GM18870 (cell line): ENCODE measurements around the gene ASB10.

Experiments used
- ATAC-seq: cut with Tn5 transposase; IDR thresholded peaks from one replicate; pipeline ENCODE4 v1.9.1; 2021; ENCODE audit warnings: moderate library complexity; ENCODE audit not compliant: unreplicated experiment

The ASB10 gene

DNA sequence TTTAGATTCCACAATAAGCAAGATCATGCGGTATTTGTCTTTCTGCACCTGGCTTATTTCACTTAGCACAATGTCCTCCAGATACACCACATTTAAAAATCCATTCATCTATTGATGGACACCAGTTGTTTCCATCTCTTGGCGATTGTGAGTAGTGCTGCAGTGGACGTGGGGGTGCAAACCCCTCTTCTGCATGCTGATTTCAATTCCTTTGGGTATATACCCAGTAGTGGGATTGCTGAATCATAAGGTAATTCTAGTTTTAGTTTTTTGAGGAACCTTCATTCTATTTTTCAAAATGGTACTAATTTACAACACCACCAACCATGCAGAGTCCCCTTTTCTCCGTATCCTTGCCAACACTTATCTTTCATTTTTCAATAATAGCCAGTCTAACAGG is 2.0 kb upstream of the ASB10 start:
- no peak for ATAC-seq

DNA sequence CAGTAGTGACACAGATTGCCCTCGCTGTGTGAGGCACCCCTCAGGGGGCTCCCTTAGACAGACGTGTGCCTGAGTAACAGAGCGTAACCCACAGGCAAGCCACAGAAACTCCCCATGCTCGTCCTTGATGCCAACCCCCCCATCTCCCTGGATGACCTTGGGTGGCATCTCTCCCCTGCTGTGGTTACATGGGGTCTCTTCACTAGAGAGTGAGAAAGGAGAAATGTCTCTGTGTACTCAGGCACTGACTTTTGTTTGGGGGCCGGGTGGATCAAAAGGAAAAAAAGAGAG is 1.1 kb upstream of the ASB10 start:
- no peak for ATAC-seq

DNA sequence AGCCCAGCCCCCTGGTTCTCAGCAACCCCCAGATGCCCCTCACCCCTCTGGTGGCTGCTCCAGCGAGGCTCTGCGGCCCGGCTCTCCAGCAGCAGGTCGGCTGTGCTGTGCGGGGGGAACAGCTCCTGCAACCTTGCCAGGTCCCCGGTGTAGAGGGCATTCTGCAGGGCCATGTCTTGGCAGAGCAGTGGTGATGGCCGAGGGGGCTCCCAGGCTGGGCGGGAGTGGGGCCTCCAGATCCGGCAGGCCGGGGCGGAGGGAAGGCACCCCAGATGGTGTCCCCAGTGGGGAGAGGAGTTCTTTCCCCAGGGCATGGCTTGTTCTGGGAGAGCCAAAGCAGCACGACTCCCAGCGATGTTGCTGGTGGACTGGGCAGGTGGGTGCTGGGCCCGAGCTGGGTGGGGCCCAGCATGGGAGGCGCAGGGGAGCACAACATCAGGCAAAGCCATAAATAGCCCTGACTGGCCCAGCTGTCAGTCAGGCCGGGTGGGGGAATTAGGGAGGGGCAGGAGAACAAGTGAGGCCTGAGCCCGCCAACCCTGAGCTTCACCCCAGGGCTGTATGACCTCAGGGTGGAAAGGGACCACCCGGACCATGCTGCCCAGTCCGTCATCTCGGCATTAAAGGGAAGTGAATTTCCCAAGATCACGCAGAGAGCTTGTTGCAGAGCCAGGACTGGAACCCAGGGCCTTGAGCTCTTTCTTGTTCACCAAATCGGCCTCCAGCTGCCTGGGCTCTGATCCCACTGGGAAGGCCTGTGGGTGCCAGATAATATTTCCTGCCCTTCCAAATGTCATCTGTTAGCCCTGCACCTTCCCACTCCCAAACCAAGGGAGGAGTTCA is 580 bp upstream of the ASB10 start:
- ATAC-seq: no peak

DNA sequence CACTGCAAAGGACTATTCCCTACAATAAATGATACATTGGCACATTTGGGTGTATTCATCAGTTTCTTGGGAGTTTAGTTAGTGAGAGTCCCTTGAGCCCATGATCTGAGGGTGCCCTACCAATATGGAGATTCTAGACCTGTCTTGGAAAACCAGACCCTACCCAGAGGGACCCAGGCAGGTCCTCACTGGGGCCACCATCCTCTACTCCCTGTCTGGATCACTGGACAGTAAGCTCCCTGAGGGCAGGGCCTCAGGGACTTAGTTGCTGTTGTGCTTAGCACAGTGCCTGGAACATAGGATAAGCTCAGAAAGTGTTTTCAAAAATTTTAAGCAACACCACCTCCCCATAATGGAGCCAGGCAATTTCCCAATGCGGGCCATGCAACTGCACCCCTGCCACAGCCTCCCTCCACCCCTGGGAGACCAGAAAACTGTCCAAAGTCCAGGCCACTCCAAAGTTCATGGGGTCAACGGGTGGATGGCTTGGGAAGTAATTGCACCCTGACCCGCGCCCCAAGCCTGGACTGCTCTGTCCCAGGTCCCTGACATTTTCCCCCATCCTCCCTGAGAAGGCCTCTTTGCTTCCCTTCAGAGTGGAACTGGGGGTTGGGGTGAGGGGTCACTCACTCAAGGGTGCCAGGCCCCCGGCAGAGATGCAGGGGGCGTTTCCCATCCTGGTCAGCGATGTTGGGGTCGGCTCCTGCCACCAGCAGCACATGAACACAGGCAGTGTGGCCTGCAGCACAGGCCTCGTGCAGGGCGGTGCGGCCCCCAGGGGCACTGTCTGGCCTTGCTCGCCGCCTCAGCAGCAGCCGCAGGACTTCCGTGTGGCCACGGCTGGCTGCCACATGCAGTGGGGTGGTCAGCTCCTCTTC is 1.0 kb downstream of the ASB10 start:
- ATAC-seq: no peak

DNA sequence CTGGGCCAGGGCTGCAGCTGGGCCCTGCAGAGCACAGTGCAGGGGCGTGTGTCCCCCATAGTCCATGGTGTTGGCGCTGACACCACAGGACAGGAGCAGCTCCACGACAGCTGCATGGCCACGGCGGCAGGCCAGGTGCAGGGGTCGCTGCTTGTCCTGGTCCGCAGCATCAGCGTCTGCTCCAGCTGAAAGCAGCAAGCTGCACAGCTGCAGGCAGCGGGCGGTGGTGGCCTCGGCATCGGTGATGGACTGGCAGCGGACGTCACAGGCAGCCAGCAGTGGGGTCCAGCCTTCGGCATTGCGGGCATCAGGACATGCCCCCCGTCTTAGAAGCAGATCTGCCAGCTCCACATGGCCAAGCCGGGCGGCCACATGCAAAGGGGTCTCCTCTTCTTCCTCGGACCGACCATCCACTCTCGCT is 6.0 kb downstream of the ASB10 start:
- no peak for ATAC-seq

DNA sequence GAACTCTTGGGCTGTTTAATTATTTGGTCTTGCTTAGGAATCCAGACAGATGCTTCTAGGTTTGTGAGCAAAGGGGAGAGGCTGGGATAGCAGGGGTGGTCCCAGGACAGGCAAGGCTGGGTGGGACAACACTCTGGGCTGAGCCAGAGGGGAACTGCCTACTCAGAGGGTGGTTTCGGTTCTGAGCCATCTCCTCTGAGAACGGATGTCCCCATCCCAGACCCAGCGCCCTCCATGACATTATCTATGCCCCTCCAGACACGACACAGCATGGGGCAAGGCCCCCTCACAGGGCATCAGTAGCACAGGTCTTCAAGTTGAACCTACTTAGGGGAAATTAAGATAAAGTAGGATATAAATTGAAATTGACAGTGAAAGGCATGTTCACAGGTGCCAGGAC is 7.1 kb downstream of the ASB10 start:
- ATAC-seq: no peak

DNA sequence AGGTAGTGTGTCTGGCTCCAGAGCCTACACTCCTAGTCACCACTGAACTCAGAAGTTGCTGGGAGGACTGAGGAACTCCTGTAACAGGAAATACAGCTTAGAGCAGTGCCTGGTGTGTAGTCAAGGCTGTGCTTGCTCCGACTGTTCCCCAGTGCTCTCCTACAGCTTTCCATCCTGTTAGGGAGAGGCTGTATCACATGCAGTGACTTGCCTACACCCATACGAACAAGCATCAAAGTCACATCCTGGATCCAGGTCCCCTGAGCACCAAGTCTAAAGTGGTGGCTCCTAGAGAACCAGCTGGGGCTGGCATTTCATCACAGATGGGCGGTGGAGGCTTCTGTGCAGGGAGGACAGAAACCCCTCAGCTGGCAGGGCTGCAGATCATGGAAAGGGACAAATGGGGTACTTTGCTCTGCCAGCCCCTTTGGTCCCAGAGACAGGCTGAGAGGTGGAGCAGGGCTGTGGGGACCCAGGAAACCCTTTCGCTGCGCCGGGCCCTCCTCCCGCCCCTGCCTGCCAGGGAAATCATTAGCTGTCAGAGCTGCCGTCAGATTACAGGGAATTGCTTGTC is 7.7 kb downstream of the ASB10 start:
- no peak for ATAC-seq

DNA sequence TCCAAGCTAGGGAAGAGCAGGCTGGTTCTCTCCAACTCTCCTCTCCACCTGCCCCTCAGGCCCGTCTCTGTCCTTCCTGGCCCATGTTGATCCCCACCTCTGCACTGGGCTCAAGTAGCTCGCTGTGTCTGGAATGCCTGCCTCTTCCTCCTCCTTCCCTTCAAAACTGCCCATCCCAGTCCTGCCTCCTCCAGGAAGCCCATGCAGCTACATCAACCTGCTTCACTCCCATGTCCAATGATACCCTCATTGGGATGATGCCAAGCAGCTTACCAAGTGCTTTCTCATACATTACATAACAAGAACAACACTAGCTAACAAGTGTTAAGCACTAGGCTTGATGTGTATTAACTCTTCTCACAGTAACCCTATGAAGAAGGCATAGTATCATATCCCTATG is 8.2 kb downstream of the ASB10 start:
- ATAC-seq: no peak

DNA sequence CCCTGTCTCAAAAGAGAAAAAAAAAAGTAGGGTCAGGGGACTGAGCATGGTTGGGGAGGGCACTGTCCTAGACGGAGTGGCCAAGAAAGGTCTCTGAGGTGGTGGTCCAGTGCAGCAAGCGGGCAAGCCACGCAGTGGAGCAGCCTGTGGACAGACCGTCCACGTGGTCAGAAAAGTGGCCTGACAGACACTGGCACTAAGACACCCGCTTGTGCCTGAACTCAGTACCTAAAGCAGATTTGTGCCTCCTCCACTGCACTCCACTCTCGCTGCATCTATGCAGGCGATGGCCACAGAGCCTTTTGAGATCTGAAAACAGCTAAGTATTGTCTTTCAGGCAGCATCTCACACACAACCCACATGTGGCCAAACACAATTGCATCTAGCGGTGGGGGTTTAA is 8.8 kb downstream of the ASB10 start:
- ATAC-seq: no peak

DNA sequence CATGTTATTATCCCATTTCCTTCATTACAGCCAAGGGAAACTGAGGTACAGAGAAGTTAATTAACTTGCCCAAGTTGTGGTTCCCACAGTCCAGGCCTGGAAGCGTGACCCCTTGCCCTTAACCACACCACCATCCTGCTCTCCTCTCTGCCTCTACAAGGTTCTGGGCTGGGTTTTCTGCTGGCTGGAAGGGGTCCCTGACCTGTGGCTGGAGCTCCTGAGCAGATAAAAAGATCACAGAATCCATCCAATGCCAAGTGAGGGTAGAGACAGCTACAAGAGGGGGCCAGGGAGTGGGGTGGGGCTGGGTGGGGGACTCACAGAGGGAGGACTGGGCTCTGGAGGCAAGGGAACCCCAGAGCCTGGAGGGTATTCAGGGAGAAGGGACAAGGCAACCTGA is 9.7 kb downstream of the ASB10 start:
- no peak for ATAC-seq

DNA sequence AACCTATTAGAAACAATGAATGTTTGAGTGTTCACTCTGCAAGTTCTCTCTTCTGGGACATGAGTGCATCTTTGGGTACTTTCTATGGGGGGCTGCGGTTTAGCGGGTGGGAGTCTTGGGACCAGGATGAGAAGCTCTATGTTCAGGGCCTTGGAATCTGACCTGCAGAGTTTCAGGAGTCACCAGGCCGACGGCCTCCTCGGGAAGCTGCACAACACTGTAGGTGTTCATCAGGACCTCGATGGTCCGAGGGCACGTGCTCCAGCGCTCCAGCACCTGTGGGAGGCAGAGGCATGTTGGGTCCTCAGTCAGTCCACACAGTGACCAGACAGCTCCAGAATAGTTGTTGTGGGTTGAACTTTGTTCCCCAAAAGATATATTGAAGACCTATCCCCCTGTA is 10.6 kb downstream of the ASB10 start:
- ATAC-seq: no peak

DNA sequence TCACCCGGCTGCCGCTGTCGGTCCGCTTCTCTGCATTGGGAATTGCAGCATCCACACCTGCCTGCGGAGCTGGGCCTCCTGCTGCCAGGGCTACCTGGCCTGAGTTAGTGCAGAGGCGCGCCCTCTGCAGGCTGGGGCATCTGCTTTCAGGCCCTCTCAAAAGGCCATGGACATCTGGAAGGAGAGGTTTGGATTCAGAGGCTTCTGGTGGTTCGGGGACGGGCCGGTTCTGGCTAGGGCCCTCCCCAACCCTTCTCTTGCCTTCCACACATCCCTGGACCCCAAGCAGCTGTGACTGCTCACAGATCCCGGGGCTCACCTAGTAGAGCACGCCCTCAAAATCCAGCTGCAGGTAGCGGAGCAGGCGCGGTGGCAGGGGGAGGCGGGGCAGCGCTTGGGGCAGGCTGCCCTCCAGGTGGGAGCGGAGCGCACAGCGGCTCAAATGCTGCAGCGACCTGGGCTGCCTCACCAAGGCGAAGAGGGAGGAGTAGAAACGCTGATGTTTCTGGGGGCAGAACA is 11.2 kb downstream of the ASB10 start:
- ATAC-seq: no peak

DNA sequence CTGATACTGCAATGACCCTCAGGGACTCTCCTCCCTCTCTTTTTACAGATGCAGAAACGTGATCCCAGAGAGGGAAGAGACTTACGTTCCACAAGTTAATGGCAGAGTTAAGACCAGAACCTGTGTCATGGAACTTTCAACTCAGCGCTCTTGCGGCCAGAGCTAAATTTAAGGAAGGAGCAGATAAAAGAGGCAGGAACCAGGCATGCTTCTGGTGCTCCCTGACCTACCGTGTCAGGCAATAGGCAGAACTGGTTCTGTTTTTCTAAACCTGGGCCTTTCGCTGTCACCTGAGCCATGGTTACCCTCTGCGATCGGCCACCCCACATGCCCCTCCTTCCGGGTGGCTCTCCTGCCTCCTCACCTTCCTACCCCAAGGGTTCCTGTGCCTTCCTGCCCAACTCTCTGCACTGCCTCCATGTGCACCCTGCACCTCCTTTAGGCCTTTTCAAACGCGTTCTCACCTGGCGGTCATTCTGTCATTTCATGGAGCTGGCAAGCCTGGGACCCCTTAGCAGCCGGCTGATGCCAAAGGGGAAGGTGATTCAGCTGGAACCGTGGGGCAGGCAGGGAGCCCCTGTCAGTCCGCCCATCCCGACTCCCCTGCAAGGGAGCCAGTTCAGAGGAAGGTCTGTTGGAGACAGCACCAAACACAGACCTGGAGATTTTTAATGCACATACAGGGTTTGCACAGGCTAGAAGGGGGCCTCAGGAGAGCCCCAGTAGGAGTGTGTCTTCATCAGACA is 11.8 kb downstream of the ASB10 start:
- no peak for ATAC-seq

DNA sequence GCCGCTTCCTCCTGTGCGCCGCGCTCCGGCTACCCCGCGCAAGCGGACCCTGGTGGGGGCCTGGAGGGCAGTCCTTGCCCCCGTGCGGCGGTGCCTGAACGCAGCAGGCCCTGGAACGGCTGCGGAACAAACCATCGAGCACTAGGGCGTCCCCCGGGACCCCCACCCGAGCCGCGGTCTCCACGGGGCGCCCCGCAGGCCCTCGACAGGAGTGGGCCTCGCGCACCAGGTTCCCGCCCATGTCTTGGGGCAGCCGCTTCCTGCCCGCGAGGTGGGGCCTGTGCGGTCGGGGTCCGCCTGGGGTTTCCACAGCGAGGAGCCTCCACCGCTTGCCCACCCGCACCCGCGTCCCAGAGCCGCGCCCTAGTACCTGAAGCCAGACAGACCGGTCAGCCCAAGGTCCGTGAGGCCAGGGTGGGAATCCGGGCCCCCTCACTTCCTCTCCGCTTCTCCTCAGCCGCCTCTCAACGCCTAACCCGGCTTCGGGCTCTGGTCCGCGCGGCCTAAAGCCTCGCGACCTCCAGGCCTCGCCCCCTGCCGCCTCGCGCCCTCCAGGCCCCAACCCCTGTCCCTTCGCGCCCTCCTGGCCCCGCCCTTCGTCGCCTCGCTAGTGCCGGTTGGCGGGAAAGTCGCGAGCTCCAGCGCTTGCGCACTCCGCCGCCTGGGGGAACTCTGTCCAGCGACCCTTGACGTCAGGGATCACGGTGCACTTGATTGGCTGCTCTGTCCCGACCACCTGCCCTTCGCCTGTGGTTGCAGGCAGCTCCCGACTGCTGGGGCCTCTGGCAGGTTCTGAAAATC is 12.6 kb downstream of the ASB10 start:
- no peak for ATAC-seq

DNA sequence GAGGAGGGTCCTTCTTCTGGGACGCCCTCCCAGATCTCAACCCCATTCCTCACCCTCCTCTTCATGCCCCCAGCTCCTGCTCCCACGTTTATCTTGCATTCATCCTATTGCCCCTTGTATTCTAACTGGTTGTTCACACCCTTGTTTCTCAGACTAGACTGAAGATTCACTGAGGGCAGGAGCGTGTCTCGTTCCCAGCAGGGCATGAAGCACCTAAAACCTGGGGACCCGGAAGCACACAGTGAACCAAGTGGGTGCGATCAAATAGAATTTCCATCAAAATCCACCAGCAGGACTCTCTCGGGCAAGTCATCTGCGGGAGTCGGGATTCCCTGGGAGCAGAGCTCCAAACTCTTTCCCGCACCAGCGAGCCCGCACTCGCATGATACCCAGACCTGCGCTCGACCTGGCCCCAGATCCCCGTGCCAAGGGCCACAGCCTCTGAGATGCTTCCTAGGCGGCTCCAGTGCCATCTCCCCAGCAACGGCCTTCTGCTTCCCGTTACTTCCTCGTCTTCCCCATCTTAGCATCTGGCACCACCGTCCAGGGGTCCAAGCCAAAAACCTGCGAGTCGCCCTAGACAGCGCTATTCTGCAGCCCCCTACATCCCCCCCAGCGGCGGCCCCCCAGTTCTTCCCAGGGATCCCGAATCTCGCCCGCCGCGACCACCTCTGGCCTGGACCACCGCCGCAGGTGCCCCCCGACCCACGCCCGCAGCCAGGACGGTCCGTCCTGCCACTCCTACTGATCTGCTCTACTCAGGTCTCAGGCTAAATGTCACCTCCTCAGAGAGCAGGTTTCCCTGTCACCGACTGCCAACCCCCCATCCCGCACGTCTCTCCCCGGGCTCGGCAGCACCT is 13.4 kb downstream of the ASB10 start:
- no peak for ATAC-seq

DNA sequence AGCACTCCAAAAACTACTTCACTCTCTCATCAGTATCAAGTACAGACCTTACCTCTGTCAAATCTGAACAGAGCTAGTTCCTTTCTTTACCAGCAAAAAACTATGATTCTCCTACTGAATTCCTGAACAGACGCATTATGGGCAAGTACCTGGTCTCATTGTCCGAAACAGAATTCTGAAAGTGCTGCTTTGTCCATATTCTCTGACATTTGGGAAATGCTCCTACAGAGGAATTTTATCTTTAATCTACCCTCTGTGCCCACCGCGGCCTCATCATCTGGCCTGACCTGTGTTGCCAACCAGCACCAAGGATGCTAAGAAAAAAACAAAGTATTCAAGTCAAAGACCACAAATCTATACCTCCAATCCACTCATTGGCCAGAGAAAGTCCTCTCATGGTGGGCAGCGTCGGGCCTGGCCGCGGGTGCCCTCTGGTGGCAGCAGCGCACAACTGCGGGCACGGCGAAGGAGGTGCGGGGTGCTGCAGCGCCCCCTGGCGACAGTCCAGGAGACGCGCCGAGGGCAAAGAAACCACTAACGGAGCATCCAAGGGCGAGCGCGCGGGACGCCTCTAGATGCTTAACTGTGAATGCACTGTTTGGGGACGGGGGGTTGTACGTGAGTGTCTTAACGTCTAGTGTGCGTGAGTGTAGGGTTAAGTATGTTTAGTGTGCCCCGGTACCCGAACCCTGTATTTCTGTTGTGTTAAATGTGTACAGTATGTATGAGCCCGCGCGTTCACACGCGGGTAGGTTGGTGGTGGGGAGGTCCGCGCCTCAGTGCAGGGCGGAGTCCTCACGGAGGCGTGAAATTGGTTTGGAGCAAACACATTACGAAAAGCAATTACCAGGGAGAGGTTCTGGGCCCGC is 14.5 kb downstream of the ASB10 start:
- ATAC-seq: no peak

DNA sequence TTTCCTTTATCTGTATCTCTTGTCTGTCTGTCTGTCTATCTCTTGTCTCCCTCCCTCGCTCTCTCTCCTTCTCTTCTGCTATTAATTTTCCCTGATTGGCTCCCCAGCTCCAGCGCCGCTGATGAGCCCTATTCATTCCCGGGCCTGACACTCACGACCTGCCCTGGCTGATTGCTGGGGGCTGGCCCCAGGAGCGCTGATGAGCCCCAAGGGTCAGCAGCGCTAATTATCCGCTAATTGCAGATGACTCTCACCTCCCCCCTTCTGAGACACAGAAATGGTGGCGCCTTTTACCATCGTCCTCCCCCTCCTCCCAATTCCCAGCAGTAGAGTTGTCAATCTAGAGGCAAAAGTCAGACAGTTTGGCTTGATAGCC is 18.3 kb downstream of the ASB10 start:
- ATAC-seq: no peak

DNA sequence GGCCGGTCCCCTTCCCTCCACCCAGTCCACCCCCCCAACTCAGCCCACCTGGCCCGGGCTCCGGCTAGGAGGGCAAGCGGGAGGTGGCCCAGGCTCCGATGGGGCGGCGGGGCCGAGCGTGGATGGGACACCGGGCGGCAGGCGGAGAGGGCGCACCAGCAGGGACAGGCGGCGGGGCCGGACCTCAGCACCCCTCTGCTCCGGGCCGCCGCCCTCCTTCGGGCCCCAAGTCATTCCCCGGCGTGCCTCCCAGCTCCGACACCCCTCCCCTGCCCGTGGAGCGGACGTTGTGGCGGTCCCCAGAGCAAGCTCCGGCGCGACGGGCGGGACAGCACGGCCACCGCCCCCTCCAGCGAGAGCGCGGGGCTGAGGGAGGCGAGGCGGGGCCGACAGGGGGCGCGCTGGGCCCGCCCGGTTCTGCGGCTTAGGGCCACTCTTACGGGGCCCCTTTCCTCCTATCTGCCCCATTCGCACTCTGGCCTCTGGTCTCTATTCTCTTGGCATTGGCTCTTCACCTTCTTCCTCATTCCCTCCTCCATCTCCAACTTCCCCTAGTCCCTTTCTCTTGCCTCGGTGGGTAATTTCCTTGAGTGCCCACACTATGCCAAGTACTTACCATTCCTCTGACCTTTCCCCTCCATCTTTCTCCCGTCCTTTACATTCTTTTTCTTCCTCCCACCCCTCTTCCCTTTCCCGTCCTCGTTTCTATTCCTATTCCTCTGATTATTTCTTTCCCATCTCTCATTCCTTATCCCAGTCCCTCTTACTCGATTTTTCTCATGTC is 18.9 kb downstream of the ASB10 start:
- no peak for ATAC-seq
